Caco-2 (cell line): ENCODE results near the gene MT1E. TPM values are rescaled to one million over a fixed set of nuclear protein-coding genes. Genes with fewer than 3 reads are reported as not detected.
A peak's percentile ranks its signal among the peaks of the same experiment; 100 is the strongest.

Experiments used
- Bru-seq: library from RNA; stranded (reverse); fragments of 400-500 nt; gene quantifications from one replicate; lab custom pipeline; 2021; lab: Mats Ljungman, UMichigan
- BruChase-seq, 2 experiments: library from RNA; stranded (reverse); fragments of 400-500 nt; gene quantifications; one replicate each; lab custom pipeline; 2021; lab: Mats Ljungman, UMichigan
- BruUV-seq: library from RNA; stranded (reverse); fragments of 400-500 nt; replicated peaks from 2 replicates; lab custom pipeline; 2021; lab: Mats Ljungman, UMichigan
- CTCF ChIA-PET: fragments of 300-600 bp; sonication (Branson Sonifier 250); formaldehyde crosslinking; loops from one replicate; lab custom pipeline; 2022; ENCODE audit warnings: antibody characterized with exemption; lab: Charles Lee
- POLR2A ChIA-PET: fragments of 300-600 bp; sonication (Branson Sonifier 250); formaldehyde crosslinking; loops from one replicate; lab custom pipeline; 2022; ENCODE audit warnings: antibody characterized with exemption; lab: Charles Lee
- DNase-seq, 2 experiments: peaks; one replicate each; pipeline versions ENCODE4 v3.0.0 to v3.0.0-alpha.2; 2020 to 2022
- H3K27me3 ChIP-seq: replicated peaks from 2 replicates; pipeline ENCODE4 v1.6.0; 2011; ENCODE audit warnings: low read length; ENCODE audit not compliant: control insufficient read depth, insufficient read depth
- H3K36me3 ChIP-seq: 2 replicates; pipeline ENCODE4 v1.5.1; 2011; ENCODE audit warnings: low read length; ENCODE audit not compliant: control insufficient read depth, insufficient read depth
- H3K4me1 ChIP-seq: fragments of 250-450 bp; sonication (Bioruptor Pico); 2 replicates; pipeline ENCODE4 v1.5.1; 2020; ENCODE audit warnings: mild to moderate bottlenecking
- H3K4me3 ChIP-seq: 2 replicates; pipeline ENCODE4 v1.5.1; 2011; ENCODE audit warnings: low read depth, mild to moderate bottlenecking, control low read depth, low read length
- H3K9me3 ChIP-seq: fragments of 250-450 bp; sonication (Bioruptor Pico); 2 replicates; pipeline ENCODE4 v1.5.1; 2020; ENCODE audit warnings: mild to moderate bottlenecking, moderate library complexity
- H3K27ac Mint-ChIP-seq: one replicate; pipeline ENCODE4 v1.8.0; 2022; ENCODE audit warnings: mixed read lengths; ENCODE audit not compliant: unreplicated experiment
- H3K27me3 Mint-ChIP-seq: one replicate; pipeline ENCODE4 v1.8.0; 2022; ENCODE audit warnings: mixed read lengths; ENCODE audit not compliant: insufficient read depth, unreplicated experiment
- H3K36me3 Mint-ChIP-seq: one replicate; pipeline ENCODE4 v1.8.0; 2022; ENCODE audit warnings: mild to moderate bottlenecking, mixed read lengths; ENCODE audit not compliant: insufficient read depth, unreplicated experiment
- H3K4me1 Mint-ChIP-seq: one replicate; pipeline ENCODE4 v1.8.0; 2022; ENCODE audit warnings: low read depth, mixed read lengths; ENCODE audit not compliant: unreplicated experiment
- H3K4me3 Mint-ChIP-seq: one replicate; pipeline ENCODE4 v1.8.0; 2022; ENCODE audit warnings: mild to moderate bottlenecking, moderate library complexity, mixed read lengths; ENCODE audit not compliant: unreplicated experiment
- H3K9me3 Mint-ChIP-seq: one replicate; pipeline ENCODE4 v1.8.0; 2022; ENCODE audit warnings: mixed read lengths; ENCODE audit not compliant: unreplicated experiment
- intact Hi-C: fragments of 100-400 bp; cut with micrococcal nuclease; formaldehyde crosslinking; loops from one replicate; pipeline ENCODE4 v1.10.0; 2022; ENCODE audit not compliant: unreplicated experiment
- long read RNA-seq: library from polyadenylated mRNA; stranded (forward); transcript quantifications from one replicate; pipeline ENCODE4 v2.0.0, GENCODE V29; 2022
- total RNA-seq: library from RNA; stranded (reverse); gene quantifications from 2 replicates; pipeline ENCODE4 v1.2.3, GENCODE V29; 2022
- TF ChIP-seq, protein P1 (sequence below), 2 experiments: fragments of 200-600 bp in 1 of 2; IDR thresholded peaks; 1 replicate in 1 of 2; 2 replicates in 1 of 2; pipeline versions ENCODE4 v1.5.1 to v1.8.0; 2011 to 2022; ENCODE audit warnings: antibody characterized with exemption in 1 of 2, control low read depth in 1 of 2, inconsistent platforms in 1 of 2, low read depth in 1 of 2, low read length in 1 of 2, mild to moderate bottlenecking in 1 of 2, moderate library complexity in 1 of 2; ENCODE audit not compliant: insufficient read depth in 1 of 2, severe bottlenecking in 1 of 2, unreplicated experiment in 1 of 2

The MT1E gene
- total RNA-seq (0.56 and 2.0 TPM in 2 replicates), Bru-seq, nascent RNA (not detected), BruChase-seq, experiment 1, labeled RNA remaining after a 2-hour chase (not detected), BruChase-seq, experiment 2, labeled RNA remaining after a 6-hour chase (percentile 28 among the genes with signal in this experiment)
- long read RNA-seq = 0 reads

DNA sequence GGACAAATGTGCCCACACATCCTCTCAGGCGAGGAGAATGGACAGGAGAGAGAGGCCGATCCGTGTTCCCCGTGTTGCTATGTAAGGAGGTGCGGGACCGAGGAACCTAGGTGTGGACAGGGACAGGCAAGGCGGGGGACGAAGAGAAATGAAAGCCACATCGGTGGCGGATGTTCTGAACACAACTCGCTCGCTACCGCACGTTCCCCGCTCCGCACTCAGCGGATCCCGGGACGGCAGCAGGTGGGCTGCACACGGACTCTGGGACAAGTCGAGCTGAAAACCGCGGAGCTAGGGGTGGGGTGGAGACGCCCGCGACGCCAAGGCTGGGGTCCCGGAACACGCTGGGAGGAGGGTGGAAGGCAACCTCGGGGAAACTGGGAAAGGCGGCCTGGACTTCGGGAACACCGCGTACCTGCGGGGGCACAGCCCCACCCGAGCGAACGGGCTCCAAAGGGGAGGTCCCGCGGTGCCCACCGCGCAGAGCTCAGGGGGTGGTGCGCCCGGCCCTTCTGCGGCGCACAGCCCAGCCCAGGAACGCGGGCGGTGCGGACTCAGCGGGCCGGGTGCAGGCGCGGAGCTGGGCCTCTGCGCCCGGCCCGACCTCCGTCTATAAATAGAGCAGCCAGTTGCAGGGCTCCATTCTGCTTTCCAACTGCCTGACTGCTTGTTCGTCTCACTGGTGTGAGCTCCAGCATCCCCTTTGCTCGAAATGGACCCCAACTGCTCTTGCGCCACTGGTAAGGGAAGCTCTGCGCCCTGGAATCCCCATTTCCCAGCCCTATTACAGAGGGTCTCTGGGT lies at the start of gene MT1E:
MT1E (plus strand) TSS at position 642 of the 803 bp plus-strand sequence; CDS start at position 713, 71 bp downstream.
- H3K4me3 Mint-ChIP-seq = peak within 1 kb of the TSS; percentile 71
- TF ChIP-seq, protein P1, sequence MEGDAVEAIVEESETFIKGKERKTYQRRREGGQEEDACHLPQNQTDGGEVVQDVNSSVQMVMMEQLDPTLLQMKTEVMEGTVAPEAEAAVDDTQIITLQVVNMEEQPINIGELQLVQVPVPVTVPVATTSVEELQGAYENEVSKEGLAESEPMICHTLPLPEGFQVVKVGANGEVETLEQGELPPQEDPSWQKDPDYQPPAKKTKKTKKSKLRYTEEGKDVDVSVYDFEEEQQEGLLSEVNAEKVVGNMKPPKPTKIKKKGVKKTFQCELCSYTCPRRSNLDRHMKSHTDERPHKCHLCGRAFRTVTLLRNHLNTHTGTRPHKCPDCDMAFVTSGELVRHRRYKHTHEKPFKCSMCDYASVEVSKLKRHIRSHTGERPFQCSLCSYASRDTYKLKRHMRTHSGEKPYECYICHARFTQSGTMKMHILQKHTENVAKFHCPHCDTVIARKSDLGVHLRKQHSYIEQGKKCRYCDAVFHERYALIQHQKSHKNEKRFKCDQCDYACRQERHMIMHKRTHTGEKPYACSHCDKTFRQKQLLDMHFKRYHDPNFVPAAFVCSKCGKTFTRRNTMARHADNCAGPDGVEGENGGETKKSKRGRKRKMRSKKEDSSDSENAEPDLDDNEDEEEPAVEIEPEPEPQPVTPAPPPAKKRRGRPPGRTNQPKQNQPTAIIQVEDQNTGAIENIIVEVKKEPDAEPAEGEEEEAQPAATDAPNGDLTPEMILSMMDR (IDR thresholded peaks at IDR 0.05; ENCODE audit: insufficient read depth in 1 of 2, low read depth in 1 of 2, low read length in 1 of 2, severe bottlenecking in 1 of 2, unreplicated experiment in 1 of 2) = no peak
- Histone ChIP-seq H3K27me3 (no peaks in the 10 kb centered on the region), H3K4me1 (no peaks in the 10 kb centered on the region), H3K36me3 (no peaks in the 10 kb centered on the region), H3K9me3 (no peaks in the 10 kb centered on the region), H3K4me3 (peak within 1 kb of the TSS; percentile 16)
- no peaks in the 10 kb centered on the region for H3K9me3 Mint-ChIP-seq
- BruUV-seq = no TSS peak
- CTCF ChIA-PET = interaction anchor here (0.6 to 1.1 kb wide), 3 partner anchors 22 to 76 kb away, joined by 3 read pairs; no protein-coding TSS in a partner anchor
- intact Hi-C loops = no loop called here
- peaks cover 6% of the 10 kb centered on the region for H3K27me3 Mint-ChIP-seq
- no peak within 1 kb of the TSS for H3K27ac Mint-ChIP-seq
- no peaks in the 10 kb centered on the region for H3K36me3 Mint-ChIP-seq
- POLR2A ChIA-PET = no interaction called here
- no peaks in the 10 kb centered on the region for H3K4me1 Mint-ChIP-seq
- no peak for DNase-seq

DNA sequence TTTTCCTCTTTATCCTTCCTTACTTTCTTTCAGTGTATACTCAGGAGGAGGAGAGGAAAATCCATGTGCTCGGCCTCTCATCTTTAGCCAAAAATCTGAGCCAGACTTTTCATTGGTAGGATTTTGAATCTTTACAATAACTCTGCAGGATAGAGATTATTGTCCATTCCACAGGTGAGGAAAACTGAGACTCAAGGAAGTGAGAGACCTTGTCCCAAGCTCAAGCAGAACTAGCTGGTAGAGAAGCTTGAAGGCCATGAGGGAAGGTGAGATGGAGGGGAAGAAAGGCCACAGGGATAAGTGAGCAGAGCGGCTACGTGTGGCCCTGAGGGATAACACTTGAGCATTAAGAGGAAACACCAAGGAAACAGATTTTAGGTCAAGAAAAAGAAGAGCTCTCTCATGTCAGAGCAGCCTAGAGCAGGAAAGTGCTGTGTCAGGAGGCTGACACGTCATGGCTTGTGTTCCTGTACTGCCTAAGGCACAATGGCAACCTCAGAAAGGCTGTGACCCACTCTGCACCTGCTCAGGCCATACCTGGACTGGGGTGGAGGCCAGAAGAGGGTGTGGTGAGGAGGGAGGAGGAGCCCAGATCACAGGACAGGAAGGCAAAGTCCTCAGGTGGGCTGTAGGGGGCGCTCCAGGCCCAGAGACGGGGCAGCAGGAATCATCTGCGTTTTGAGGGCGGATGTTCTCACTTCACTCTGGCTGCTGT lies 48.8 kb upstream of the MT1E start:
- H3K4me3 ChIP-seq = no peak overlapping the region
- DNase-seq = peak; percentile 84 to 85
- H3K4me1 ChIP-seq = no peaks in the 10 kb centered on the region
- H3K36me3 Mint-ChIP-seq = no peaks in the 10 kb centered on the region
- peak overlapping the region; percentile 18 for H3K27ac Mint-ChIP-seq
- TF ChIP-seq, protein P1 (IDR thresholded peaks at IDR 0.05; ENCODE audit: insufficient read depth in 1 of 2, low read depth in 1 of 2, low read length in 1 of 2, severe bottlenecking in 1 of 2, unreplicated experiment in 1 of 2) = peak; percentile 64 to 77
- H3K4me3 Mint-ChIP-seq = no peak overlapping the region
- BruUV-seq = no TSS peak
- no peaks in the 10 kb centered on the region for H3K4me1 Mint-ChIP-seq
- no peaks in the 10 kb centered on the region for H3K27me3 ChIP-seq
- H3K27me3 Mint-ChIP-seq = peaks cover 8% of the 10 kb centered on the region
- intact Hi-C loops = loop anchor here (1.0 to 2.0 kb wide), 3 partner anchors 24 to 212 kb away; no protein-coding TSS in a partner anchor
- peaks cover 9% of the 10 kb centered on the region; the same call in 1 of the 2 replicates for H3K9me3 ChIP-seq
- peaks cover 25% of the 10 kb centered on the region for H3K9me3 Mint-ChIP-seq
- POLR2A ChIA-PET = no interaction called here
- CTCF ChIA-PET = interaction anchor here (0.8 to 1.4 kb wide), 4 partner anchors 8 to 125 kb away, joined by 3 to 10 read pairs (median 3); no protein-coding TSS in a partner anchor
- H3K36me3 ChIP-seq = no peaks in the 10 kb centered on the region

DNA sequence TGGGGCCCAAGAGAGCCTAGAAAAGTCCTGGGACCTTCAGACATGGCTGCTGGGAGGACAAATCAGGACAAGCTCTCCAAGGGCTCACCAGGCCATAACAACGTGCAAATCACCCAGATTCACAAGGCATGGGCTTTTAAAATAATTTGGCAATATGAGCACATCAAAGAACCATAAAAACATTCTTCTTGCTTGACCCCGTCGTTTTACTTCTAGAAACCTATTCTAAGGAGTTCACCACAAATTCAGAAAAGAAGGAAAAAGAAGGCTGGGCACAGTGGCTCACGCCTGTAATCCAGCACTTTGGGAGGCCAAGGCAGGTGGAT lies 48.3 kb upstream of the MT1E start:
- BruUV-seq = no TSS peak
- H3K4me3 Mint-ChIP-seq = no peak overlapping the region
- H3K27ac Mint-ChIP-seq = no peak overlapping the region
- TF ChIP-seq, protein P1 (IDR thresholded peaks at IDR 0.05; ENCODE audit: insufficient read depth in 1 of 2, low read depth in 1 of 2, low read length in 1 of 2, severe bottlenecking in 1 of 2, unreplicated experiment in 1 of 2) = no peak
- H3K4me1 Mint-ChIP-seq = no peaks in the 10 kb centered on the region
- H3K36me3 ChIP-seq = no peaks in the 10 kb centered on the region
- H3K27me3 ChIP-seq = no peaks in the 10 kb centered on the region
- ChIA-PET POLR2A (no interaction called here), CTCF (interaction anchor here (0.8 to 1.4 kb wide), 2 partner anchors 124 to 125 kb away, joined by 3 to 10 read pairs; no protein-coding TSS in a partner anchor)
- DNase-seq = no peak
- peaks cover 8% of the 10 kb centered on the region for H3K27me3 Mint-ChIP-seq
- peaks cover 9% of the 10 kb centered on the region; the same call in 1 of the 2 replicates for H3K9me3 ChIP-seq
- H3K4me3 ChIP-seq = no peak overlapping the region
- H3K4me1 ChIP-seq = no peaks in the 10 kb centered on the region
- H3K36me3 Mint-ChIP-seq = no peaks in the 10 kb centered on the region
- peaks cover 25% of the 10 kb centered on the region for H3K9me3 Mint-ChIP-seq
- intact Hi-C loops = loop anchor here (1.0 to 2.0 kb wide), 3 partner anchors 23 to 212 kb away; no protein-coding TSS in a partner anchor
